ENCODE measurements around the gene UTP14C. TPM values are rescaled to one million over a fixed set of nuclear protein-coding genes. Genes with fewer than 3 reads are reported as not detected.
"Not testable (repeated sequence)": the region's sequence is repeated elsewhere in the genome, so short reads cannot be mapped to it uniquely, and the experiment has no call there.

UTP14C gene
- 10 to 100 TPM; 19.9 to 20.9 TPM for total RNA-seq
- long read RNA-seq, full-length matches to known transcripts, result 1 of 8 reads
- long read RNA-seq, partial matches to known transcripts, result 0 of 8 reads
- long read RNA-seq, other reads (novel, unspliced or antisense), result 7 of 8 reads

GRCh38 chr13:52024481-52024880, at the start of gene UTP14C:
TSS of gene UTP14C (plus strand) at chr13:52024691. CDS start at chr13:52028805, 4,114 bp downstream.
- intact Hi-C loops (cut with DNase I, micrococcal nuclease), result no loop called here
- no peak for ATAC-seq
- DNase-seq, result no peak

GRCh38 chr13:51976423-51976822, 48.1 kb upstream of the UTP14C start:
- ATAC-seq (no peak), DNase-seq (no peak)
- intact Hi-C loops (cut with DNase I, micrococcal nuclease), result no loop called here

- DNase-seq, result no peak
- intact Hi-C loops (cut with DNase I, micrococcal nuclease), result no loop called here
- no peak for ATAC-seq
These were observed 47.6 kb upstream of the UTP14C start for GRCh38 chr13:51976890-51977289.

- ATAC-seq, result no peak
- DNase-seq, result no peak
- intact Hi-C loops (cut with DNase I, micrococcal nuclease), result no loop called here
These were observed 46.9 kb upstream of the UTP14C start for GRCh38 chr13:51977625-51978024.

GRCh38 chr13:51978796-51979556, 45.5 kb upstream of the UTP14C start:
- intact Hi-C loops (cut with DNase I, micrococcal nuclease), result no loop called here
- ATAC-seq, result peak; percentile 99
- DNase-seq, result peak; percentile 20 to 52

GRCh38 chr13:51980908-51981307, 43.6 kb upstream of the UTP14C start:
- intact Hi-C loops (cut with DNase I, micrococcal nuclease), result no loop called here
- no peak for ATAC-seq
- DNase-seq, result no peak

GRCh38 chr13:51981355-51981754, 43.1 kb upstream of the UTP14C start:
- no peak for DNase-seq
- ATAC-seq, result no peak
- intact Hi-C loops (cut with DNase I, micrococcal nuclease), result no loop called here

- DNase-seq; intact Hi-C loops (cut with DNase I, micrococcal nuclease); ATAC-seq: not testable (repeated sequence)
These were observed 41.2 kb upstream of the UTP14C start for GRCh38 chr13:51983292-51983691.

GRCh38 chr13:51984904-51985303, 39.6 kb upstream of the UTP14C start:
- not testable (repeated sequence) for DNase-seq

GRCh38 chr13:51988988-51989618, 35.4 kb upstream of the UTP14C start:
- ATAC-seq, result no peak
- intact Hi-C loops (cut with DNase I, micrococcal nuclease), result no loop called here

More at GRCh38 chr13:51984904-51985303, 39.6 kb upstream of the UTP14C start:
- intact Hi-C loops (cut with DNase I, micrococcal nuclease); ATAC-seq: not testable (repeated sequence)

GRCh38 chr13:51993713-51994112, 30.8 kb upstream of the UTP14C start:
- DNase-seq (no peak), ATAC-seq (no peak)
- intact Hi-C loops (cut with DNase I, micrococcal nuclease), result no loop called here

More at GRCh38 chr13:51988988-51989618, 35.4 kb upstream of the UTP14C start:
- no peak for DNase-seq

GRCh38 chr13:51995677-51996551, 28.6 kb upstream of the UTP14C start:
- DNase-seq (peak; percentile 57 to 72), ATAC-seq (peak; percentile 90)
- intact Hi-C loops (cut with DNase I, micrococcal nuclease), result no loop called here

GRCh38 chr13:51996641-51997040, 27.9 kb upstream of the UTP14C start:
- ATAC-seq, result no peak
- intact Hi-C loops (cut with DNase I, micrococcal nuclease), result no loop called here
- DNase-seq, result no peak

GRCh38 chr13:51997186-51997585, 27.3 kb upstream of the UTP14C start:
- ATAC-seq, result no peak
- DNase-seq, result no peak
- intact Hi-C loops (cut with DNase I, micrococcal nuclease), result no loop called here

- intact Hi-C loops (cut with DNase I, micrococcal nuclease), result no loop called here
- DNase-seq (no peak), ATAC-seq (peak; percentile 5)
These were observed 26.7 kb upstream of the UTP14C start for GRCh38 chr13:51997641-51998330.

GRCh38 chr13:51998723-51999509, 25.6 kb upstream of the UTP14C start:
- ATAC-seq (no peak), DNase-seq (no peak)
- intact Hi-C loops (cut with DNase I, micrococcal nuclease), result no loop called here

- no peak for ATAC-seq
- DNase-seq, result no peak
- intact Hi-C loops (cut with DNase I, micrococcal nuclease), result no loop called here
These were observed 25.0 kb upstream of the UTP14C start for GRCh38 chr13:51999510-51999911.

- DNase-seq, result no peak
These were observed 24.6 kb upstream of the UTP14C start for GRCh38 chr13:51999921-52000320.

More at GRCh38 chr13:51999921-52000320, 24.6 kb upstream of the UTP14C start:
- intact Hi-C loops (cut with DNase I, micrococcal nuclease), result loop anchor here in 1 of 2 donors (10.0 kb wide), 1 partner anchor 125 kb away; the partner anchor contains the start of gene NEK5
- no peak for ATAC-seq

Measured in left colon (tissue), 2 donors.